DMS79 (cell line): ENCODE measurements around the gene PRSS2.

Experiments
- DNase-seq: peaks from one replicate; lab custom pipeline; 2025; lab: John Stamatoyannopoulos, UW

Gene PRSS2

DNA sequence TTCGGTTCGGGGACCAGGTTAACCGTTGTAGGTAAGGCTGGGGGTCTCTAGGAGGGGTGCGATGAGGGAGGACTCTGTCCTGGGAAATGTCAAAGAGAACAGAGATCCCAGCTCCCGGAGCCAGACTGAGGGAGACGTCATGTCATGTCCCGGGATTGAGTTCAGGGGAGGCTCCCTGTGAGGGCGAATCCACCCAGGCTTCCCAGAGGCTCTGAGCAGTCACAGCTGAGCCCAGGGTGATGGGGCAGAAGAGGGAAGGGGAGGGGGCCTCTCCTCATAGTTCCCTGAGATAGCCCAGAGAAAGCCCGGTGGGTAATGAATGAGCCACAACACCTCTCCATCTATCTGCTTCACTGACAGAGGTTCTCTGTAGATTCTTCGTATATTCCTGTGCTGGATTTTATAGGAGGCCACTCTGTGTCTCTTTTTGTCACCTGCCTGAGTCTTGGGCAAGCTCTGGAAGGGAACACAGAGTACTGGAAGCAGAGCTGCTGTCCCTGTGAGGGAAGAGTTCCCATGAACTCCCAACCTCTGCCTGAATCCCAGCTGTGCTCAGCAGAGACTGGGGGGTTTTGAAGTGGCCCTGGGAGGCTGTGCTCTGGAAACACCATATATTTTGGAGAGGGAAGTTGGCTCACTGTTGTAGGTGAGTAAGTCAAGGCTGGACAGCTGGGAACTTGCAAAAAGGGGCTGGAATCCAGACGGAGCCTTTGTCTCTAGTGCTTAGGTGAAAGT lies 16.4 kb downstream of the PRSS2 start:
- DNase-seq: no peak

DNA sequence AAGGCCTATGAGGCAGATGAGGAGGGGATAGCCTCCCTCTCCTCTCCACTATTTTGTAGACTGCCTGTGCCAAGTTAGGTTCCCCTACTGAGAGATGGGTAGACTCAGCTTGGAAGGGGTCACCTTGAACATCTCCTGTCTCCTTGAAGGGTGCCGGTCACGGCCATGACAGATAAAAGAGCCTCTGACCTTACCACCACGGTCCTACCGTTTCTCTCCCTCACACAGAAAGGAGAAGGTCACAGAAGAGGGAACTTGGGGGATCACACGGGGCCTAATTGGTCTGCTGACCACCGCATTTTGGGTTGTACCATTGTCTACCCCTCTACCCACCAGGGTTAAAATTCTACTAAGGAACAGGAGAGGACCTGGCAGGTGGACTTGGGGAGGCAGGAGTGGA lies 17.0 kb downstream of the PRSS2 start:
- no peak for DNase-seq

- no peak for DNase-seq
Measured at GRCh38 chr7:142788303-142789289, 17.8 kb downstream of the PRSS2 start.

- DNase-seq: no peak
Measured at GRCh38 chr7:142789441-142789840, 18.7 kb downstream of the PRSS2 start.

DNA sequence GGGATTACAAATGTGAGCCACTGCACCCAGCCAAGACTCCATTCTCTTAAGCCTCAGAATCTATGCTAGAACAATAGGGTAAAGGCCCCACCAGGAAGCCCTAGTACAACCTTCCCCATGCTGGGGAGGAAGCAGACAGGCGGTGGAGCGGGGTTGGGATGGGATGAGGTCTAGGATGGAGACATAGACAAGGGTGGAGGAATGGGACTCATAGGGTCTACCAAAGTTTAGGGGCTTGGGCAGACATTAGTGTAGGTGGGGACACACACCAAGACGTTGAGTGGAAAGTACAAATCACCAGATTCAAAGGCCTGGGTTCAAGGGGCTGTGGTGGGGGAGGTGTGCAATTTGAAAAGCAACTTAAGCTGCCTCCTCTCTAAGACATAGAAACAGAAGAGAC lies 19.3 kb downstream of the PRSS2 start:
- no peak for DNase-seq

DNA sequence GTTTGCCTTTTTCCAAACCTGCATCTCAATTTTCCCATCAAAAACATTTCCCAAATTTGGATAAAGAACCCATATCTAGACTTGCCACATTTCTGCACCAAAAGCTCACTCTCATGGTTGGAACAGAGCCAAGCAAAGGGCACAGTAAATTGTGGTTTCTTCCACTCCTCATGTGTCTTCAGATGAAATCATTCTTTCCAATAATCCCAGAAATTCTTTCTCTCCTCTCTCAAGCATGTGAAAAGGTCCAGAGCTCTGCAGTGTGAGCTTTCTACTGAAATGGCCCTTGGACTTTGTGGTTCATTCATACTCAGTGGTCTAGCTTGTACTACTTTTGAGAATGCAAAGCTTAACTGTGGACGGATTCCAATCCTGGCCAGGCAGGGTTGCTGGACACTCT lies 19.8 kb downstream of the PRSS2 start:
- DNase-seq: no peak

DNA sequence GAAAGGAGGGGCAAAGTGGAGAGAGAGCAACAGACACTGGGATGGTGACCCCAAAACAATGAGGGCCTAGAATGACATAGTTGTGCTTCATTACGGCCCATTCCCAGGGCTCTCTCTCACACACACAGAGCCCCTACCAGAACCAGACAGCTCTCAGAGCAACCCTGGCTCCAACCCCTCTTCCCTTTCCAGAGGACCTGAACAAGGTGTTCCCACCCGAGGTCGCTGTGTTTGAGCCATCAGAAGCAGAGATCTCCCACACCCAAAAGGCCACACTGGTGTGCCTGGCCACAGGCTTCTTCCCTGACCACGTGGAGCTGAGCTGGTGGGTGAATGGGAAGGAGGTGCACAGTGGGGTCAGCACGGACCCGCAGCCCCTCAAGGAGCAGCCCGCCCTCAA lies 20.7 kb downstream of the PRSS2 start:
- DNase-seq: no peak

GRCh38 chr7:142792129-142792528 lies 21.4 kb downstream of the PRSS2 start:
- no peak for DNase-seq

DNA sequence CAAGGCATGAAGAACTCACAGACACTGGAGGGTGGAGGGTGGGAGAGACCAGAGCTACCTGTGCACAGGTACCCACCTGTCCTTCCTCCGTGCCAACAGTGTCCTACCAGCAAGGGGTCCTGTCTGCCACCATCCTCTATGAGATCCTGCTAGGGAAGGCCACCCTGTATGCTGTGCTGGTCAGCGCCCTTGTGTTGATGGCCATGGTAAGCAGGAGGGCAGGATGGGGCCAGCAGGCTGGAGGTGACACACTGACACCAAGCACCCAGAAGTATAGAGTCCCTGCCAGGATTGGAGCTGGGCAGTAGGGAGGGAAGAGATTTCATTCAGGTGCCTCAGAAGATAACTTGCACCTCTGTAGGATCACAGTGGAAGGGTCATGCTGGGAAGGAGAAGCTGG lies 21.8 kb downstream of the PRSS2 start:
- no peak for DNase-seq

GRCh38 chr7:142793156-142793555 lies 22.4 kb downstream of the PRSS2 start:
- DNase-seq: no peak

GRCh38 chr7:142795339-142795863 lies 24.6 kb downstream of the PRSS2 start:
- no peak for DNase-seq

GRCh38 chr7:142796001-142796500 lies 25.3 kb downstream of the PRSS2 start:
- no peak for DNase-seq

DNA sequence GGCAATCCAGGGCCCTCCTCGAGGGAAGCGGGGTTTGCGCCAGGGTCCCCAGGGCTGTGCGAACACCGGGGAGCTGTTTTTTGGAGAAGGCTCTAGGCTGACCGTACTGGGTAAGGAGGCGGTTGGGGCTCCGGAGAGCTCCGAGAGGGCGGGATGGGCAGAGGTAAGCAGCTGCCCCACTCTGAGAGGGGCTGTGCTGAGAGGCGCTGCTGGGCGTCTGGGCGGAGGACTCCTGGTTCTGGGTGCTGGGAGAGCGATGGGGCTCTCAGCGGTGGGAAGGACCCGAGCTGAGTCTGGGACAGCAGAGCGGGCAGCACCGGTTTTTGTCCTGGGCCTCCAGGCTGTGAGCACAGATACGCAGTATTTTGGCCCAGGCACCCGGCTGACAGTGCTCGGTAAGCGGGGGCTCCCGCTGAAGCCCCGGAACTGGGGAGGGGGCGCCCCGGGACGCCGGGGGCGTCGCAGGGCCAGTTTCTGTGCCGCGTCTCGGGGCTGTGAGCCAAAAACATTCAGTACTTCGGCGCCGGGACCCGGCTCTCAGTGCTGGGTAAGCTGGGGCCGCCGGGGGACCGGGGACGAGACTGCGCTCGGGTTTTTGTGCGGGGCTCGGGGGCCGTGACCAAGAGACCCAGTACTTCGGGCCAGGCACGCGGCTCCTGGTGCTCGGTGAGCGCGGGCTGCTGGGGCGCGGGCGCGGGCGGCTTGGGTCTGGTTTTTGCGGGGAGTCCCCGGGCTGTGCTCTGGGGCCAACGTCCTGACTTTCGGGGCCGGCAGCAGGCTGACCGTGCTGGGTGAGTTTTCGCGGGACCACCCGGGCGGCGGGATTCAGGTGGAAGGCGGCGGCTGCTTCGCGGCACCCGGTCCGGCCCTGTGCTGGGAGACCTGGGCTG lies 26.0 kb downstream of the PRSS2 start:
- DNase-seq: no peak

DNA sequence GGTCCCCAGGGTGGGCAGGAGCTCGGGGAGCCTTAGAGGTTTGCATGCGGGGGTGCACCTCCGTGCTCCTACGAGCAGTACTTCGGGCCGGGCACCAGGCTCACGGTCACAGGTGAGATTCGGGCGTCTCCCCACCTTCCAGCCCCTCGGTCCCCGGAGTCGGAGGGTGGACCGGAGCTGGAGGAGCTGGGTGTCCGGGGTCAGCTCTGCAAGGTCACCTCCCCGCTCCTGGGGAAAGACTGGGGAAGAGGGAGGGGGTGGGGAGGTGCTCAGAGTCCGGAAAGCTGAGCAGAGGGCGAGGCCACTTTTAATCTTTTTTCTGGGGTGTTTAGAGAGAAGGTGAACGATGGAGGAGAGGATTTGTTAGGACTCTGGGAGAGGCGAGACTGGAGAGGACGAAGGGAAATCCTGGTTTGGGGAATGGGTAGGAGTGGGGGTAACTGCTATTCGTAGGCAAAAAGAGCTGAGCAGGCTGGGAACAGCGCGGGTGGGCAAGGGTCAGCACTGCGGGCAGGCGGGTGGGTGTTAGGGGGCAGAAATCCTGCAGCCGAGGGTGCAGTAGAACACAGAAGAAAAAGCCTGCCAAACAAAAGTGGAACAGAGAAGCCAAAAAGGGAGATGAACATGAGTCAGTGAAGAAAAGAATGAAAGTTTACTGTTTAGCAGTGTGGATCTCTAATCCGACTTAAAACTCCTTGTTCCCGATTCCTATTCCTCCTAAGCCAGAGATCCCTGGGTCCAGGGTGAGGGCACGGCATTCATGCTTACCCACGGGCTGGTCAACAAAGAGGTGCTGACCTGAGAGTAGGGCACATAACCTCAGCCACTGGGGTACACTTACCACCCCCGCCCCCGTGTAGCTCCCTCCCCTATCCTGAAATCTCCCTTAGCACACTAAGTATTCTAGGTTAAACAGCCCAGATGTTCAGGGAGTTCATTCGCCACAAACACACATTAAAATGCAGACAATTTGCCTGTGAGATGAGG lies 26.9 kb downstream of the PRSS2 start:
- DNase-seq: no peak

GRCh38 chr7:142798451-142799436 lies 28.0 kb downstream of the PRSS2 start:
- DNase-seq: no peak

DNA sequence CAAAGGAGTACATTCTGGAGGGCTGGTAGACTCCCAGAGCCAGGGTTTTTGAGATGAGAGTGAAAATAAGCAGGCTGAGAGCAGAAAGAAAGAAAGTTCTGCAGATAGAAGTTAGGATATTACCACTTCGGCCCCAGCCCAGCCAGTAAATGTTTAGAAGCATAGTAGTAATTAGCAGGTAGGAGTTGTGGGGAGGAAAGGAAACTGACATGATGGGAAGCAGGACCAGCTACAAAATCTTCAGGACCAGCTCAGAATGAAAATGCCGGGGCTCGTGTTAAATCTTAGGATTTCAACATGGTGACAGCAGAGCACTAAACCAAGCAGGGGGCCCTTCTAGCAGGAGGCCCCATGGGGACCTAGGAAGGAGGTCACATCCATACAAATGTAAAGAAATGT lies 28.7 kb downstream of the PRSS2 start:
- no peak for DNase-seq

DNA sequence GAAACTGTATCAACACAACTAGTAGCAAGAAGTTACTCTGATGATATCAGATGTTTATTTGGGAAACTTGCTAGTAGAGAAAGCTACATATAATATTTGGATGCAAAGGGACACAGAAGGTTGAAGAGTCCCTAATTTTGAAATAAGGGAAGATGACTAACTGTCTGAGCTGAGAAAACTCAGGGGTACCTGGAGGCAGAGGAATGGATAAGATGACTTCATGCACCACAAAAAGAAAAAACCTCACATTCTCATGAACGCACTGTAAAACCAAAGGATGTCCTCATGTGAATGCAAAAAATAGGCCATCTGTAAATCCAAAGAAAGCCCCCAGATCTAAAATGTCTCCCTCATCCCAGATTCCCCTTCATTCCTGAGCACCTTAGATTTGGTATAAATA lies 29.3 kb downstream of the PRSS2 start:
- DNase-seq: no peak

- DNase-seq: no peak
Measured at GRCh38 chr7:142800699-142801260, 30.0 kb downstream of the PRSS2 start.
